Suppressor macrophage treated with lipopolysaccharide for 4 hours (primary cell): ENCODE data around the gene GZMB.
A peak's percentile ranks its signal among the peaks of the same experiment; 100 is the strongest.
"Not testable (repeated sequence)": the region's sequence is repeated elsewhere in the genome, so short reads cannot be mapped to it uniquely, and the experiment has no call there.

Experiments
- DNase-seq: peaks from one replicate; pipeline ENCODE4 v3.0.0-alpha.2; 2020

GZMB gene

DNA sequence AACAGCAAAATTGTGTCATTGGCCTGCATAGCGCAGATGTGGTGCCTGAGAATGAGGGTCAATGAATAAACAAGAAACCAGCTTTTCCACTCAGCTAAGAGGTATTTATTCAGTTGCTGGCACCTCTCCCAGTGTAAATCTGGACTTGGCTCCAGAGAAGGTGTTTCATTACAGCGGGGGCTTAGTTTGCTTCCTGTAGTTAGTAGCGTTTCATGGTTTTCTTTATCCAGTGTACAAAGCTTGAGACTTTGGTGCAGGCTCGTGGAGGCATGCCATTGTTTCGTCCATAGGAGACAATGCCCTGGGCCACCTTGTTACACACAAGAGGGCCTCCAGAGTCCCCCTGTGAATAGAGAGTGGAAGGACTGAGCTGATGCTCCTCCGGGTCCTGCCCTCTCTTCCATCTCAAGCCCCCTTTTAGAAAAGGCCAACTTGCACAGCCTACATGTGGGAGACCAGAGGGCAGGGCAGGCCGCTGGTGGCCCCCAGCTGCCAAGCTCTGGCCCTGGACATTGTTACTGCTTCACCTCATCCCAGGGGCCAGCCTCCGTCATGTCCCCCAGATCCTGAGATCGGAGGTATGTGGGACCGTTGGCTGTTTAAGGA, 3.0 kb downstream of the GZMB start:
- DNase-seq: no peak

DNA sequence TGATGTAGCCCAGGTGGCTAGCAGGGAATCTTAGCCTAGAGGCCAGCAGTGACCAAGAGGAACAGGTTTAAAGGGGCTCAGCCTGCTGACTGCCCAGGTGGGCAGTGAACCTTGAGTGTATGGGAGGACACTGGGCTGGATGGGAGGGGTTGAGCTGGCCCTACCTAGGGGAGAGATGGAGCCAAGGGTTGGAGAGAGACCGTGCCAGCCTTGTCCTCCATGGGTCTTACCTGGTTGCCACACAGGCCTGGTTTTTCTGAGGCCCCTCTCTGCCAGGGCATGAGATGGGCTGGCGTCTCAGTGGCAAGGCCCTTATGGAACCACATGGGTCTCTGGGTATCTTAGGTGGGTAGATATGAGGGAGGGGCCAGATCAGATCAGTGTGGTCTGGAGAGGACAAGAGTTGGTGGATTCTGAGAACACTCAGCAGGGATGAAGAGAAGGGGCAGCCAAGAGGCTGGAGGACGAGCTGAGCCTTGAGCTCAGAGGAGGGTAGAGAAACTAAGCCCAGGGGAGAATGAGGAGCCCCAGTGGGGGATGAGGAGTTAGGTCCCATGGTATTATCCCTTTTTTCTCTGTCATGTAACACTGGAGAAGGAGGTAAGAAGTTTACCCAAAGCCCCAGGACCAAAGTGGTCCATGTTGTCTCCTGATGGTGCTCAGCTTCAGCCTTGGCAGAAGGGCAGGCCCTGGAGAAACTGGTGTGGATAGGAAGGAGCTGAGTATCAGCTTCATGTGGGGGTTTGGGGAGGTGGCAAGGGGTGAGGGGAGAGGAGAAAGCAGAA, 3.7 kb downstream of the GZMB start:
- DNase-seq: no peak

DNA sequence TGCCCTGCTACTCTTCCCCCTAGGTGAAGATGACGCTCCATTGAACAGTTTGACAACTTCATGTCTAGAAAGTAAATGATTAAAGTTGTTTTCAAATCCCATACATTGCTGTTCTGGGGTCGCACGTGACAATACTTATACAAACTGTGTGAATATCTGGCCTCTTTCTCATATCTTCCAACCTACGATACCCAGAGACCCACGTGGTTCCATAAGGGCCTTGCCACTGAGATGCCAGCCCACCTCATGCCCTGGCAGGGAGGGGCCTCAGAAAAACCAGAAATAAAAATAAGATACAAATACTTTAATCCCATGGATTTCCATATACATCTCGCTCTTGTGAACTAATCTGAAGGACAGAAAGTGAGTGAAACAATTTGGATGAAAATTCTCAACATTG, 4.5 kb downstream of the GZMB start:
- DNase-seq: no peak

- DNase-seq: no peak
Observed at GRCh38 chr14:24613747-24614146, 20.2 kb downstream of the GZMB start.

GRCh38 chr14:24613241-24613640, 20.7 kb downstream of the GZMB start:
- peak; percentile 50 for DNase-seq

- DNase-seq: no peak
Observed at GRCh38 chr14:24612196-24612595, 21.8 kb downstream of the GZMB start.

DNA sequence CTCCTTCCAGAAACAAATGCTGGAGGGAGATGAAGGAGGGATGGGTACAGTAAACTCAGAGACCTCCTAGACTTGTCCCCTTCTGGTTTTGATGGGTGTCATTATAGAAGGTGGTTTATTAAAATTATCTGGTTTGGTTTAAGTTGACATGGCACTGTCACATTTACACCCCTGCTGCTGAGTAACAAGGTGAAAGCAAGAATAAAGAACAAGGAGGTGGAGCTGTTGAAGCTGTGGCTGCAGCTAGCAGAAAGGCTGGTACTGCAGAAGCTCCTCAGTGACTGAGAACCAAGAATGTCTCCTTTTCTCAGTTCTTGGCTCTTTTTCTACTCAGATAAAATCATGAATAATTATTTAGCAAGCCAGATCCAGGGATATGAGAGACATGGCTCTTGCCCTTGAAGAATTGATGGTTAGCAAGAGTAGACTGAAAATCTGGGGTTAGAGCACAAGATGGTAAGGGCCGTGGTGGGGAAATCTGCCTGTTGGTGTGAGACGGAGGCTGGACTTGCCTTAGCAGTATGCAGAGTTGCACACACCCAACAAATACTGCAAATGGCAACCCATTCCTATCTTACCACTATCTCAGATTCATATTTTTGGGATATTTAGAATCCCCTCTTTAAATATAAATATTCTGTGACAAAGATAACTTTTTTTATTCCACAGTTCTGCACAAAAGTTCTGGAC, 24.2 kb downstream of the GZMB start, which contains the start of gene GZMH:
TSS of gene GZMH (minus strand) at position 31 of the 690 bp plus-strand sequence. CDS start 72 bp downstream, outside the sequence.
- DNase-seq: no peak

DNA sequence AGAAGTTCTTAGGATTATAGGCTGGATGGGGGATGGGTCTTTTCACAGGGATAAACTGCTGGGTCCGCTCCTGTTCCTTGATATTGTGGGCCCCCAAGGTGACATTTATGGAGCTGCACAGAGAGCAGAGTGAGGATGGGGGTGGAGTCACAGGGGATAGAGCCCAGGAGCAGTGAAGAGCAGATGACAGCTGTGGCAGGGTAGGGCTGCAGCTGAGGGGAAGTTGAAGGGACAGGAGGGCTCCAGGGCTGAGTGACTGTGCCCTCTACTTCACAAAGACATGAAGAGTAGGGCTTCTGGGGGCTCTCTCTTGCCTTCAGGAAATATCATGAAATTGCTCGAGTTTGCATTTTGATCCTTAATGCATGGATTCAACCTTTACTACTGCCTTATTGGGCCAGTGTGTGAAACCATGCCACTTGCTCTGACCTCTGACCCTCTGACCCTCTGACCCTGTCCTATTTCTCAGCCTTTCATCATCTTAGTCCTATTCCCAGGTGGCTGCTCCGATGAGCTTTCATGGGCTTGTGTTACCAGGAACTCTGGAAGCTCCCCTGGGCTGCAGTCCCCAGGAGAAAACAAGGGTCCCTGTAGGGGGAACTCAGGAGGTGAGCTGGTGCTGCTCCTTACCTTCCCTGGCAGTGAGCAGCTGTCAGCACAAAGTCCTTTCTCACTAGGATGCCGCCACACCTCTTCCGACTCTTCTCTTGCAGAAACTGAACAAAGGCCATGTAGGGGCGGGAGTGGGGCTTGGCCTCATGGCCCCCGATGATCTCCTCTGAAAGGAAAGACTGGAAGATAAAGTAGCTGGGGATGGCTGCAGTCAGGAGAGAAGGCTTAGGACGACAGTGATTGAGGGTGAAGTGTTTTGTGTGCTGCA, 26.1 kb downstream of the GZMB start:
- no peak for DNase-seq

DNA sequence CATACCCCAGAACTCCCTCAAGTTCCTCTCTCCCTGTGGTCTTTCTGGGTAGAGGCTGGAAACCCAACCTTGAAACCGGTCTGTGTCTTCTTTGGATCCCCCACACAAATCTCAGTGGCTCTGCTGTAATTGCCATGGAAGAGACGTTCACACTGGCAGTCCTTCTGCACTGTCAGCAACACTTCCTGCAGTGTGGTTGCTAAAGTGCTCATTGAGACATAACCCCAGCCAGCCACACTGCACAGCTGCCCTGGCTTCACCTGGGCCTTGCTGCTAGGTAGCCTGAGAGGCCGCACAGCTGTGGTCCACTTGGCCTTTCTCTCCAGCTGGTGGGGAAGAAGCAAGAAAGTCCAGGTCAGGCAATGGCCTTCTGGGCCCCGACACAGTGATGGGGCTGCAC, 26.9 kb downstream of the GZMB start:
- no peak for DNase-seq

GRCh38 chr14:24606297-24606696, 27.7 kb downstream of the GZMB start:
- no peak for DNase-seq

- DNase-seq: peak; percentile 56
Observed at GRCh38 chr14:24605435-24606190, 28.4 kb downstream of the GZMB start.

GRCh38 chr14:24597403-24597802, 36.6 kb downstream of the GZMB start:
- DNase-seq: no peak

GRCh38 chr14:24595073-24595808, 38.7 kb downstream of the GZMB start:
- DNase-seq: no peak

DNA sequence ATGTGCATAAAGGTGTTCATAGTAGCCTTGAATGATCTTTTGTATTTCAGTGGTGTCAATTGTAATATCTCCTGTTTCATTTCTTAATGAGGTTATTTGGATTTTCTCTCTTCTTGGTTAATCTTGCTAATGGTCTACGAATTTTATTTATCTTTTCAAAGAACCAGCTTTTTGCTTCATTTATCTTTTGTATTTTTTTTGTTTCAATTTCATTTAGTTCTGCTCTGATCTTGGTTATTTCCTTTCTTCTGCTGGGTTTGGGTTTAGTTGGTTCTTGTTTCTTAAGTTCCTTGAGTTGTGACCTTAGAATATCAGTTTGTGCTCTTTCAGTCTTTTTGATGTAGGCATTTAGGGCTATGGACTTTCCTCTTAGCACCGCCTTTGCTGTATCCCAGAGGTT, 43.0 kb downstream of the GZMB start:
- not testable (repeated sequence) for DNase-seq

GRCh38 chr14:24584402-24584801, 49.6 kb downstream of the GZMB start:
- DNase-seq: not testable (repeated sequence)
